Loucy (cell line): ENCODE data around the gene IL21R.
"Not testable (repeated sequence)": the region's sequence is repeated elsewhere in the genome, so short reads cannot be mapped to it uniquely, and the experiment has no call there.

Source experiments
- H2AFZ ChIP-seq: fragments of 200-600 bp; sonication (generic); 2 replicates; pipeline ENCODE4 v1.6.0; 2016; ENCODE audit warnings: antibody characterized with exemption, mild to moderate bottlenecking, low read length, moderate library complexity
- H3F3A ChIP-seq: fragments of 200-600 bp; 2 replicates; pipeline ENCODE4 v1.6.0; 2016; ENCODE audit warnings: antibody characterized with exemption, low read depth, mild to moderate bottlenecking
- H3K27me3 ChIP-seq: fragments of 200-600 bp; sonication (generic); 2 replicates; pipeline ENCODE4 v1.6.1; 2014; ENCODE audit warnings: low read length, mild to moderate bottlenecking; ENCODE audit not compliant: insufficient read depth, poor library complexity, severe bottlenecking
- H3K36me3 ChIP-seq: fragments of 200-600 bp; sonication (generic); 2 replicates; pipeline ENCODE4 v1.6.1; 2016; ENCODE audit warnings: low read length; ENCODE audit not compliant: insufficient read depth
- H3K4me1 ChIP-seq: fragments of 200-600 bp; sonication (generic); 2 replicates; pipeline ENCODE4 v1.5.1; 2014; ENCODE audit warnings: low read length, mild to moderate bottlenecking; ENCODE audit not compliant: insufficient read depth, poor library complexity, severe bottlenecking
- H3K4me2 ChIP-seq: fragments of 200-600 bp; sonication (generic); 2 replicates; pipeline ENCODE4 v1.6.0; 2014; ENCODE audit warnings: antibody characterized with exemption, low read length, low read depth, mild to moderate bottlenecking; ENCODE audit not compliant: poor library complexity, severe bottlenecking
- H3K4me3 ChIP-seq: fragments of 200-600 bp; sonication (generic); 2 replicates; pipeline ENCODE4 v1.5.1; 2014; ENCODE audit warnings: low read length, mild to moderate bottlenecking, mixed read lengths; ENCODE audit not compliant: poor library complexity, severe bottlenecking
- H3K79me2 ChIP-seq: fragments of 200-600 bp; sonication (generic); 2 replicates; pipeline ENCODE4 v1.6.1; 2014; ENCODE audit warnings: low read length; ENCODE audit not compliant: insufficient read depth
- H3K9ac ChIP-seq: fragments of 200-600 bp; sonication (generic); 2 replicates; pipeline ENCODE4 v1.6.0; 2014; ENCODE audit warnings: mild to moderate bottlenecking, low read depth, low read length, moderate library complexity; ENCODE audit not compliant: poor library complexity, severe bottlenecking
- H3K9me2 ChIP-seq: fragments of 200-600 bp; sonication (generic); replicated peaks from 2 replicates; pipeline ENCODE4 v1.6.1; 2016; ENCODE audit warnings: low read depth, low read length, mixed read lengths
- H3K9me3 ChIP-seq: fragments of 200-600 bp; sonication (generic); 2 replicates; pipeline ENCODE4 v1.6.1; 2014; ENCODE audit warnings: mild to moderate bottlenecking, antibody characterized with exemption, low read length, low read depth; ENCODE audit not compliant: insufficient read depth
- H4K20me1 ChIP-seq: fragments of 200-600 bp; sonication (generic); 2 replicates; pipeline ENCODE4 v1.6.0; 2014; ENCODE audit warnings: antibody characterized with exemption, low read length, mild to moderate bottlenecking; ENCODE audit not compliant: insufficient read depth, poor library complexity, severe bottlenecking
- EZH2phosphoT487 ChIP-seq: fragments of 200-600 bp; IDR thresholded peaks from 2 replicates; pipeline ENCODE4 v1.6.1; 2018; ENCODE audit warnings: antibody characterized with exemption, mild to moderate bottlenecking, moderate library complexity, borderline replicate concordance
- TF ChIP-seq, protein P1 (sequence below): fragments of 200-600 bp; sonication (generic); conservative IDR thresholded peaks from 2 replicates; pipeline ENCODE4 v1.5.1; 2014; ENCODE audit warnings: mild to moderate bottlenecking, antibody characterized with exemption, low read length

The IL21R gene

DNA sequence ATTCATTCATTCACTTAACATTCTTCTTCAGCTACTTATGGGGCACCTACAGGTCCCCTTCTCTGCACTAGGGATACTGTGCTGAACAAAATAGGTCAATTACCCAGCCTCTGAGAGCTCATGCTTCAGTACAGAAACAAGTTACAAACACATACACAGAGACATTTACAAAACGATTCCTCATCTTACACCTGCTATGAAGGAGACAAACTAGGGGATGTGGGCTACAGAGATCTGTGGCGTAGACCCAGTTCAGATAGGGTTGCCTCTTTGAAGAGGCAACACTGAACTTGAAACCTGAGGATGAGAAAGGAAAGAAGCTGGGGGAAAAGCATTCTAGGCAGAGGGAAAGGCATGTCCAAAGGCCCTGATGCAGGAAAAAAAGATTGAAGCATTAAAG, 5.2 kb downstream of the IL21R start:
- no peaks in the 10 kb centered on the region for H3K9me2 ChIP-seq
- peak overlapping the region; percentile 47 for H3K9ac ChIP-seq
- H3K4me2 ChIP-seq = peak overlapping the region; percentile 43
- H3K79me2 ChIP-seq = no peaks in the 10 kb centered on the region
- H3F3A ChIP-seq = no peaks in the 10 kb centered on the region
- no peaks in the 10 kb centered on the region for H3K27me3 ChIP-seq
- no peak overlapping the region for H3K4me3 ChIP-seq
- no peaks in the 10 kb centered on the region for H3K36me3 ChIP-seq
- no peaks in the 10 kb centered on the region for H4K20me1 ChIP-seq
- H3K9me3 ChIP-seq = no peaks in the 10 kb centered on the region
- H2AFZ ChIP-seq = no peak overlapping the region
- peaks cover 48% of the 10 kb centered on the region for H3K4me1 ChIP-seq
- TF ChIP-seq, protein P1, sequence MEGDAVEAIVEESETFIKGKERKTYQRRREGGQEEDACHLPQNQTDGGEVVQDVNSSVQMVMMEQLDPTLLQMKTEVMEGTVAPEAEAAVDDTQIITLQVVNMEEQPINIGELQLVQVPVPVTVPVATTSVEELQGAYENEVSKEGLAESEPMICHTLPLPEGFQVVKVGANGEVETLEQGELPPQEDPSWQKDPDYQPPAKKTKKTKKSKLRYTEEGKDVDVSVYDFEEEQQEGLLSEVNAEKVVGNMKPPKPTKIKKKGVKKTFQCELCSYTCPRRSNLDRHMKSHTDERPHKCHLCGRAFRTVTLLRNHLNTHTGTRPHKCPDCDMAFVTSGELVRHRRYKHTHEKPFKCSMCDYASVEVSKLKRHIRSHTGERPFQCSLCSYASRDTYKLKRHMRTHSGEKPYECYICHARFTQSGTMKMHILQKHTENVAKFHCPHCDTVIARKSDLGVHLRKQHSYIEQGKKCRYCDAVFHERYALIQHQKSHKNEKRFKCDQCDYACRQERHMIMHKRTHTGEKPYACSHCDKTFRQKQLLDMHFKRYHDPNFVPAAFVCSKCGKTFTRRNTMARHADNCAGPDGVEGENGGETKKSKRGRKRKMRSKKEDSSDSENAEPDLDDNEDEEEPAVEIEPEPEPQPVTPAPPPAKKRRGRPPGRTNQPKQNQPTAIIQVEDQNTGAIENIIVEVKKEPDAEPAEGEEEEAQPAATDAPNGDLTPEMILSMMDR = no peak
- no peak for TF ChIP-seq EZH2phosphoT487

DNA sequence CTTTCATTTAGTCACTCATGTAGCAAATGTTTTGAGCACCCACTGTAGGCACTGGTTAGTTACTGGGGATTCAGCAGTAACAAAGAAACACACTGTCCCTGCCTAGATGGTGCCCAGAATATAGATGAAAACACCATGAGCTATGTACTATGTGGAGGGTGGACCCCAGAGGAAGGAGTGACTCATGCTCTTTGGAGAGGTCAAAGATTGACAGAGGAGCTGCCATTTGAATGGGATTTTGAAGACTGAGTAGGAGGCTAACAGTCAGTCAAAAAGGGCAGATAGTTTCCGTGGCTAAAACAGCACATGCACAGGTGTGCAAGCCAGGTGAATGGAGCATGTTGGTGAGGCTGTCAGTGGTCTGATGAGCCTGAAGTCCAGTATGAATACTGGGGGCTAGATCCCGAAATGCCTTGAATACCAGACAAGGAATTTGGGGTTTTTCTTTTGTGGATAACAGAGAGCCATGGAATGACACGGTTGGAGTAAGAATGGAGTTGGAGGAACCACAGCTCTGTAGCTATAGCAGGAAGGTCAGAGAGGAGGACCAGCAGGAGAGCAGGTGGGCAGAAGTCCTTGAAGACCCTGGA, 6.1 kb downstream of the IL21R start:
- Histone ChIP-seq H3F3A (no peaks in the 10 kb centered on the region), H3K9me2 (no peaks in the 10 kb centered on the region), H3K4me1 (peaks cover 38% of the 10 kb centered on the region), H3K9me3 (0 out of 2 replicates have a peak, but pooled peaks cover 4% of the 10 kb centered on the region), H3K4me3 (no peak overlapping the region), H2AFZ (no peak overlapping the region), H3K36me3 (no peaks in the 10 kb centered on the region; the same call in 1 of the 2 replicates), H3K27me3 (no peaks in the 10 kb centered on the region), H3K79me2 (no peaks in the 10 kb centered on the region), H4K20me1 (no peaks in the 10 kb centered on the region), H3K9ac (peak overlapping the region; percentile 2), H3K4me2 (peak overlapping the region; percentile 27)
- TF ChIP-seq EZH2phosphoT487 = no peak
- TF ChIP-seq, protein P1 = no peak

DNA sequence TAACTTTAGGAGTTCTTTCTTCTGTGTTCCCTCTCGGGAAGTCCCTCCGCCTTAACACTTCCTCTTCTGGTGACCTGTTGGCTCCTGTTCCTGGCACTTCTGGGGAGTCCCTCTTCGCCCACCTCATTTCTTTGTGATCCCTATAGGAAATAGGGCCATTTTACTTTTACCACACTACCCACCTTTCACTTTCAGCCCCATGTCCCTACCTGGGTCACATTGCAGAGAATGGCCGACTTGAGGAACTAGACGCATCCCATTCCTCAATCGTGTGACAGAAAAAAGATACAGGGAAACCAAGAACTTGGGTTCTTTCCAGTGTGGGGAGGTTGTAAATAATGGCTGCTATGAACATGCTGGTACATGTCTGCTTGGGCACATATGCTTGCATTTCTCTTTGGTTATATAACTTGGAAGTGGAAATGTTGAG, 6.6 kb downstream of the IL21R start:
- Histone ChIP-seq H4K20me1 (no peaks in the 10 kb centered on the region), H3K36me3 (no peaks in the 10 kb centered on the region; the same call in 1 of the 2 replicates), H3K27me3 (no peaks in the 10 kb centered on the region), H3K4me1 (peaks cover 33% of the 10 kb centered on the region), H3K79me2 (no peaks in the 10 kb centered on the region), H3K4me2 (peak overlapping the region; percentile 27), H3K9ac (peak overlapping the region; percentile 2), H2AFZ (no peak overlapping the region), H3K9me3 (0 out of 2 replicates have a peak, but pooled peaks cover 4% of the 10 kb centered on the region), H3K4me3 (no peak overlapping the region), H3K9me2 (no peaks in the 10 kb centered on the region), H3F3A (no peaks in the 10 kb centered on the region)
- TF ChIP-seq, protein P1 = no peak
- no peak for TF ChIP-seq EZH2phosphoT487

DNA sequence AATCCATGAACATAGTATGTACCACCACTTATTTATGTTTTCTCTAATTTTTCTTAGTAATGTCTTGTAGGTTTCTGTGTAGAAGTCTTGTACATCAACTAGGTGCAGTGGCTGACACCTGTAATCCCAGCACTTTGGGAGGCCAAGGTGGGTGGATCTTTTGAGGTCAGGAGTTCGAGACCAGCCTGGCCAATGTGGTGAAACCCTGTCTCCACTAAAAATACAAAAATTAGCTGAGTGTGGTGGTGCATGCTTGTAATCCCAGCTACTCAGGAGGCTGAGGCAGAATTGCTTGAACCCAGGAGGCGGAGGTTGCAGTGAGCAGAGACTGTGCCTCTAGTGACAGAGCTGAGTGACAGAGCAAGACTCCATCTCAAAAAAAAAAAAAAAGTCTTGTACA, 8.0 kb downstream of the IL21R start:
- not testable (repeated sequence) for H2AFZ ChIP-seq, H3K27me3 ChIP-seq, H3K9ac ChIP-seq, H3K4me3 ChIP-seq, H3K4me2 ChIP-seq, H3K36me3 ChIP-seq, H3K79me2 ChIP-seq, H3K9me2 ChIP-seq, H3F3A ChIP-seq, H3K9me3 ChIP-seq, H4K20me1 ChIP-seq
- peaks cover 32% of the 10 kb centered on the region for H3K4me1 ChIP-seq
